Hepatocyte (in vitro differentiated cells): ENCODE data around the gene PPARA.

Source experiments
- CTCF ChIP-seq: fragments of 200-600 bp; sonication (generic); IDR thresholded peaks from 2 replicates; pipeline ENCODE4 v1.5.1; 2016; ENCODE audit warnings: antibody characterized with exemption, mild to moderate bottlenecking; ENCODE audit not compliant: poor library complexity
- EZH2phosphoT487 ChIP-seq: fragments of 200-600 bp; sonication (generic); IDR thresholded peaks from one replicate; pipeline ENCODE4 v1.6.1; 2018; ENCODE audit warnings: antibody characterized with exemption, mild to moderate bottlenecking, low read depth, moderate library complexity; ENCODE audit not compliant: unreplicated experiment, severe bottlenecking

DNA sequence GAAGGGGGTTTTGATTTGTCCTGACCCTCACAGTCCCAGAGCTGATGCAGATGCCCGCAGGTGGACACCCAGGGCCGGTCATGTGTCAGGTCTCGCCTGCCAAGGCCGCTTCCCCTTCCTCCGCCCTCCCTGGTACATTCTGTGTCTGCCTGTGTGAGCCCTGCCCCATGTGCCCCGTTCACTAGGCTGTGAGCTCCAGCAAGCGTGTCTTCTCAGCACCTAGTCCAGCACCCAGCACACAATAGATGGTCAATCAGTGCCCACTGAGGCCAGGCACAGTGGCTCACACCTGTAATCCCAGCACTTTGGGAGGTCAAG is 29.9 kb upstream of the PPARA start:
- TF ChIP-seq CTCF (no peak), EZH2phosphoT487 (no peak)
